ENCODE measurements around the gene SPP1. TPM values are rescaled to one million over a fixed set of nuclear protein-coding genes. Genes with fewer than 3 reads are reported as not detected.

Gene SPP1
- polyA plus RNA-seq, 3 donors, result 16.3 to 23.4 (median 17.1) TPM

Other genes with a start within 250 kb of the SPP1 start
- gene IBSP, start 176.2 kb upstream of the SPP1 start, polyA plus RNA-seq, result under 1 TPM in 1 of 3 donors, not detected in 2; 0.15 TPM
- gene MEPE, start 142.7 kb upstream of the SPP1 start, polyA plus RNA-seq, result not detected
- 10 to 100 TPM in 2 of 3 donors, 1 to 10 TPM in 1; 7.3 to 26.2 (median 17.8) TPM for gene PKD2, start 31.9 kb downstream of the SPP1 start, polyA plus RNA-seq
- under 1 TPM; 0.22 to 0.89 (median 0.31) TPM for gene ABCG2, start 182.9 kb downstream of the SPP1 start, polyA plus RNA-seq